GM18858 (cell line): ENCODE measurements around the gene SSU72.
"Not testable (repeated sequence)": the region's sequence is repeated elsewhere in the genome, so short reads cannot be mapped to it uniquely, and the experiment has no call there.

Source experiments
- ATAC-seq: cut with Tn5 transposase; IDR thresholded peaks from one replicate; pipeline ENCODE4 v1.9.1; 2021; ENCODE audit not compliant: unreplicated experiment

SSU72 gene

GRCh38 chr1:1561801-1562470 is 12.7 kb downstream of the SSU72 start:
- no peak for ATAC-seq

GRCh38 chr1:1560178-1560577 is 14.5 kb downstream of the SSU72 start:
- ATAC-seq, result no peak

DNA sequence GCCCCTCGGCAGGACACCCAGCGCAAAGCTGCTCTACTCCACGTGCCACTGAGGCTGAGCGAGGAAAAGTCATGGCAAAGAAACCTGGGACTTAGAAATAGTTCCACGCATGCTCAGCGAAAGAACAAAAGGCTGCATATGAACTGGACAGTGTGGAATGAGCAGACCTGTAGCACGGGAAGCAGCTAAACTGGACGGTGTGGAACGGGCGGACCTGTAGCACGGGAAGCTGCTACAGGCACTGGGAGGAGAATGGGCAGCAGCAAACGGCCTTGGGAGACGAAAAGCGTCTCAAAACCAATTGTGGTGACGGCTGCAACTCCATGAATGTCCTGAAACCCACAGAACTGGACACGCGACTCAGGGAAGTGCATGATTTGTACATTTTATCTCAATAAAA is 15.6 kb downstream of the SSU72 start:
- ATAC-seq, result no peak

DNA sequence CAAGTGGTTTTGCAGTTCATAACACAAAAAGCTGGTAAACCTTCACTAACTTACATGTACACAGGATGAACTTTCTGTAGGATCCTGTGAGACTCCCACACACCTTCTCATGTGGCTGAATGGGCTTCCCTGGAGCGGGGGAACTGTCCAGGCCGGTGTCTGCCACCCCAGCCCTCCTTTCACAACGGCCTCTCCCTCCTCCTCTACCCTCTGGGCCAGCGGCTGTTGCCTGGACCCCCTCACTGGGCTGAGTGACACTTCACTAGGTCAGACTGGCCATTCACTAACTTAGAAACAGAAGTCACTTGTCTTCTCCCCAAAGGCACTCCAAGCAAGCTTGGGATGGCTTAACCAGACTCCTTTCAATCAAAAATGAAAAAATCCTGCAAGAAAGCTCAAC is 16.1 kb downstream of the SSU72 start:
- ATAC-seq, result no peak

- not testable (repeated sequence) for ATAC-seq
Measured at GRCh38 chr1:1557688-1558087, 17.0 kb downstream of the SSU72 start.

DNA sequence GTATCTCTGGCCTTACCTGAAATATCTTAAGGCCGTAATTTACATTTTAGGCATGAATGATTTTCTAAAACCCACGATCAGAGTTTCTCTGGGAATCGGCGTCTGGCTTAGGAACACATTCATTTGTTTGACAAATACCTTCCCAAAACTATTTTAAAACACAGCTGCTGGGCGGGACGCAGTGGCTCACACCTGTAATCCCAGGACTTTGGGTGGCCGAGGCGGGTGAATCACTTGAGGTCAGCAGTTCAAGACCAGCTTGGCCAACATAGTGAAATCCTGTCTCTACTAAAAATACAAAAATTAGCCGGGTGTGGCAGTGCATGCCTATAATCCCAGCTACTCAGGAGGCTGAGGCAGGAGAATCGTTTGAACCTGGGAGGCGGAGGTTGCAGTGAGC is 17.7 kb downstream of the SSU72 start:
- not testable (repeated sequence) for ATAC-seq

- no peak for ATAC-seq
Measured at GRCh38 chr1:1556505-1556904, 18.2 kb downstream of the SSU72 start.

DNA sequence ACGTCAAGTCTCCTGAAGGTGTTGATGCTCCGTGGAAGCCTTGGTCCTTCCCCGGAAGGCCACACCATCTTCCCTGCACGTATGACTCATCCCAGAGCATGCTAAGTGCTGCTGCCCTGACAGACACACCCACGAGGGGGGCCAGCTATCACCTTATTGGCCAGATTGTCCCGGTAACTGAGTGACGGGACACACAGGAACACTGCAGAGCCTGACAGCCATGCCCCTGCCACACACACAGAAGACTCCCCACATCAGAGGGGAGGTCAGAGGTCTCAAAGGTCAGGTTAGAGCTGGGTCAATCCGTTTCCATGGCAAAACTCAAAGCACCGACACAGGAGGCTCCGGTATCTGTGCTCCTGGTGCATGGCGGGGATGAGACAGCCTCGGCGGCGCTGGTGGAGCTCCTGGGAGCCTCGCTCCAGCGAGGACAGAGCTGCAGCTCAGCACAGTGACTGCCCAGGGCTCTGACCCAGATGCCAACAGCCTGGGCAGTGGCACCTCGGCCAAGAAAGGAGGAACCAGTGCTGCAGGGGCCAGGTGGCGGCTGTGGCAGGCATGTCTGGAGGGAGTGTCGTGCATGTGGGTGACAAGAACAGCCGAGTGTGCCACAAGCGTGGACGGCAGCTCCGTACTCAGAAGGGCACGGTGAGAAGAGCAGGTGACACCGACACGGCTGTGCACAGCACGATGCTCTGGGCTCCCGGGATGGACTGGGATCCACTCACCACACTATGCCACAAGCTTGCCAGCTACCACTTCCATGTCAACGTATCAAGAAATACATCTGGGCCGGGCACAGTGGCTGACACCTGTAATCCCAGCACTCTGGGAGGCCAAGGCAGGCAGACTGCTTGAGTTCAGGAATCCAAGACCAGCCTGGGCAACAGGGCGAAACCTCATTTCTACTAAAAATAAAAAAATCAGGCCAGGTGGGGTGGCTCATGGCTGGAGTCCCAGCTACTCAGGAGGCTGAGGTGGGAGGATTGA is 19.4 kb downstream of the SSU72 start:
- no peak for ATAC-seq

DNA sequence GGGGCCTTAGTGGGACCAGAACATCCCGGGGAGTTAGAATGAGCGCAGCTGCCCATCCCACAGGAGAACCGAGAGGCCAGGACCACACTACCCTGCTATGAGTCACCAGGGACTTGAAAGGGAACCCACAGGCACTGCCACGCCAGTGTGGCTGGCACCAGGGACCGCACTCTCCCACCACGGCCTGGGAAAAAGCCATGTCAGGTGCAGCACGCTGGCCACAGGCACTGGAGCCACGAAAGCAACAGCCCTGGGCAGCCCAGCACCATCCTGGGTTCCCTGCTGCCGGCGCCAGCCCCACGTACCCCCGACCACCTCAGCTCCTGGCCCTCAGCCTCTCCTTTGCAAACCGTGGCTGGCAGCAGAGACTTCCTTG is 20.1 kb downstream of the SSU72 start:
- ATAC-seq, result no peak

DNA sequence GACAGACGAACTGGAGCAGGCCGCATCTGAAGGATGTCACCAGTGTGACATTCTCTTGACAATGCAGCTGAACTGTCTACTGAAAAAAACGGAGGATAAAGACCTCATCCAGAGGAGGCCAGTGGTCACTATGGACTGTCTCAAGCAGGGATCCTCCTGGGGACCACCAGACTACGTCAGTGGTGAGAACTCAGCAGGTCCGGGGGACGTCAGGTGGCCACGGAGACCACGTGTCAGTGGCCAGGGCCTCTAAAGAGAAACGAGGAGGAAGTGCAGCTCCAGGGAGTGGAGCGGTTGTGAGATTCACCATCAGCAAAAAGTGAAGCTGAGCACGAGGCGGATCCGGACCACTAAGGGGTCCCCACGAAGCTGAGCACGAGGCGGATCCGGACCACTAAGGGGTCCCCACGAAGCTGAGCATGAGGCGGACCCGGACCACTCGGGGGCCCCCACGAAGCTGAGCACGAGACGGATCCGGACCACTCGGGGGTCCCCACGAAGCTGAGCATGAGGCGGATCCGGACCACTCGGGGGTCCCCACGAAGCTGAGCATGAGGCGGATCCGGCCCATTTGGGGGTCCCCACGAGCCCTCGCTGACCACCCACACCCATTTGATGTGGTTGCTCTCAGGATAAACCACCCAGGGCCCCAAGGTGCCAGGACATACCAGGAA is 20.7 kb downstream of the SSU72 start:
- no peak for ATAC-seq

DNA sequence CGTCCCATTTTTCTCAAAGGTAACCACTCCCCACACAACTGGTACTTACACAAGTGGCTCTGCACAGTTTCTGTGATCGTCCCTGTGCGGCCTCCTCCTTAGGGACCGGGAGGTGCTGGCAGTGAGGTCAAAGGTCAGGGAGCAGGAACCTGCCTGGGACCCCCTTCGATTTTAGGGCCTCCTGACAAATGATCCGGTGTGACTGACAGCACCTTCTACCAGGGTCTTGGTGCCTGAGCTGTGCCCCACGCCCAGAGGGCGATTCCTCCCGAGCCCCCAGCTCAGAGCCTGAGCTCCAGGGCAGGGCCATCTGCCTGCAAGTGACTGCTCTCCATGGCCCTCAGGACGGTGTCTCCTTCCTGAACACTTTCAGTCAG is 22.4 kb downstream of the SSU72 start:
- ATAC-seq, result no peak

- no peak for ATAC-seq
Measured at GRCh38 chr1:1551524-1552262, 23.0 kb downstream of the SSU72 start.

GRCh38 chr1:1550591-1551432 is 23.9 kb downstream of the SSU72 start:
- ATAC-seq, result no peak

- no peak for ATAC-seq
Measured at GRCh38 chr1:1550087-1550486, 24.6 kb downstream of the SSU72 start.

DNA sequence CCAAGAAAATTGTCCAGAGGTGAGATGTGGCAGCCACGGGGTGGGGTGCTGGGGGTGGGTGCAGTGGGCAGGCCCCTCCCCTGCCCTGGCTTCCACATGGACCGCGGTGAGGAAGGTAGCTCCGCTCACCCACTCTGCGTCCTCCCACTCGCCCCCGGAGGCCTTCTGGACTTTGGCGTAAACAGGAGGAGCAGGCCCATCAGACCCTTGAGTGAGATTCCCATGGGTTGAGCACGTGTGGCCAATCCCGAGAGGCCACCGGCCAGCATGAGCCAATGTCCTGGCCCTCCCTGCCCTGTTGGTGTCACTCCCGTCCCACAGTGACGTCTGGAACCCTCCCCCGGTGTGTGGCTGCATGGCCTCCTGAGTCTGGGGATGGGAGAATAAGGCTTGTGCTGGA is 26.1 kb downstream of the SSU72 start:
- no peak for ATAC-seq

- no peak for ATAC-seq
Measured at GRCh38 chr1:1547476-1547875, 27.2 kb downstream of the SSU72 start.

- no peak for ATAC-seq
Measured at GRCh38 chr1:1547011-1547410, 27.7 kb downstream of the SSU72 start.

DNA sequence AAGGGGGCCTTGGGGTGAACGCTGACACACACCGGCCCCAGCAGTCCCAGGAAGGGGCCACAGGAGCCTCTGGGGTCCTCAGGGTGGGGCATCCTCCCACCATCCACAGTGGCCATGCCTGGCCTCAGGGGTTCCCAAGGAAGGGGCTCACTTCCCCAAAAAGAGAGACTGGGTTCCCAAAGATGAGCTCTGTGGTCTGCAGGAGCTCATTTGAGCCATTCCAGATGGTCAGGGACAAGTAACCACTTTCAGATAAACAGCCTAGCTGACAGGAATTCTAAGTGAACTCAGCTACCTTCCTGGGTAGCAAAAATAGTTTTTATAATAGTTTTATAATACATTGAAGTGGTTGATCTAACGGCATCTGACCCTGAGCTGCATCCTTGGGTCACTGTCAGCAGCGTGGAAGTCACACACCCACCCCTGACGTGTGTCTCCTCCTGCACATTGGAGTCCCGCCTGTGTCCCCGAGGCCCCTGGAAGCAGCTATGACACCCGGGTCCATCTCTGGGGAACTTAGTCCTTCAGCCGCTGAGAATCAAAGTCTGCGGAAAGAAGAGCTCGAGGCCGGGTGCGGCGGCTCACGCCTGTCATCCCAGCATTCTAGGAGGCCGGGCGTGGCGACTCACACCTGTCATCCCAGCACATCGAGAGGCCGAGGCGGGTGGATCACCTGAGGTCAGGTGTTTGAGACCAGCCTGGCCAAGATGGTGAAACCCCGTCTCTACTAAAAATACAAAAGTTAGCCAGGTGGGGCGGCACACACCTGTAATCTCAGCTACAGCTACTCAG is 28.5 kb downstream of the SSU72 start:
- no peak for ATAC-seq

GRCh38 chr1:1544544-1544943 is 30.1 kb downstream of the SSU72 start:
- ATAC-seq, result no peak
